ENCODE measurements around the gene N4BP2.

GRCh38 chr4:40058854-40059253 lies 2.2 kb downstream of the N4BP2 start:
- TF ChIP-seq CTCF (IDR thresholded peaks at IDR 0.05; ENCODE audit: low read length) (no peak), EZH2 (IDR thresholded peaks at IDR 0.05; ENCODE audit: borderline replicate concordance, low read length) (no peak)

Measured in OCI-LY1 (cell line).